CD4-positive, CD25-positive, alpha-beta regulatory T cell (primary cell): ENCODE results near the gene RPL15. TPM values are rescaled to one million over a fixed set of nuclear protein-coding genes. Genes with fewer than 3 reads are reported as not detected.
A peak's percentile ranks its signal among the peaks of the same experiment; 100 is the strongest.

Experiments used
- ATAC-seq, 2 donors: fragments of 150-1000 bp; cut with Tn5 transposase; one replicate each; pipeline ENCODE4 v1.10.0; 2021; ENCODE audit warnings: low read depth in 2 of 2, moderate number of reproducible peaks in 2 of 2, moderate library complexity in 1 of 2
- DNase-seq, 3 donors: peaks; one replicate each; pipeline versions ENCODE4 v3.0.0 to v3.0.0-alpha.2; 2012 to 2022; ENCODE audit warnings: mixed read lengths in 1 of 3
- H3K27ac ChIP-seq: one replicate; pipeline ENCODE4 v1.7.0; 2013; ENCODE audit warnings: mild to moderate bottlenecking, low read length; ENCODE audit not compliant: insufficient read depth, poor library complexity, severe bottlenecking
- H3K27me3 ChIP-seq: one replicate; pipeline ENCODE4 v1.7.0; 2013; ENCODE audit warnings: low read length; ENCODE audit not compliant: control insufficient read depth, insufficient read depth
- H3K36me3 ChIP-seq: one replicate; pipeline ENCODE4 v1.7.0; 2013; ENCODE audit warnings: mild to moderate bottlenecking, low read length, moderate library complexity; ENCODE audit not compliant: control insufficient read depth, insufficient read depth
- H3K4me1 ChIP-seq: 2 replicates; pipeline ENCODE4 v1.7.0; 2013; ENCODE audit warnings: mild to moderate bottlenecking, low read length; ENCODE audit not compliant: insufficient read depth, control insufficient read depth, poor library complexity, severe bottlenecking
- H3K4me3 ChIP-seq: one replicate; pipeline ENCODE4 v1.7.0; 2013; ENCODE audit warnings: low read depth, mild to moderate bottlenecking, low read length, moderate library complexity
- H3K9me3 ChIP-seq, 2 experiments: 1 replicate in 1 of 2; 2 replicates in 1 of 2; pipeline ENCODE4 v1.7.0; 2013; ENCODE audit warnings: low read length in 2 of 2, mild to moderate bottlenecking in 1 of 2, moderate library complexity in 1 of 2; ENCODE audit not compliant: control insufficient read depth in 2 of 2
- H3K27ac Mint-ChIP-seq, 3 donors: one replicate each; pipeline ENCODE4 v1.8.0; 2020 to 2022; ENCODE audit warnings: mild to moderate bottlenecking in 3 of 3, mixed read lengths in 3 of 3, moderate library complexity in 2 of 3
- H3K27me3 Mint-ChIP-seq: one replicate; pipeline ENCODE4 v1.8.0; 2022; ENCODE audit warnings: mild to moderate bottlenecking, mixed read lengths
- H3K36me3 Mint-ChIP-seq: one replicate; pipeline ENCODE4 v1.8.0; 2020; ENCODE audit warnings: mixed read lengths
- H3K4me1 Mint-ChIP-seq, 4 donors: one replicate each; pipeline ENCODE4 v1.8.0; 2020 to 2022; ENCODE audit warnings: mixed read lengths in 4 of 4, mild to moderate bottlenecking in 1 of 4
- H3K4me3 Mint-ChIP-seq, 4 donors: one replicate each; pipeline ENCODE4 v1.8.0; 2020 to 2022; ENCODE audit warnings: mild to moderate bottlenecking in 4 of 4, mixed read lengths in 4 of 4, moderate library complexity in 3 of 4
- H3K9me3 Mint-ChIP-seq, 7 donors: one replicate each; pipeline ENCODE4 v1.8.0; 2020 to 2022; ENCODE audit warnings: mixed read lengths in 7 of 7, mild to moderate bottlenecking in 3 of 7, moderate library complexity in 2 of 7
- polyA plus RNA-seq, 4 donors: library from polyadenylated mRNA; unstranded; fragments of 300-500 nt; fragmentation: Illumina TruSeq; gene quantifications; one replicate each; pipeline ENCODE4 v1.2.3, GENCODE V29; 2021
- total RNA-seq: library from RNA; stranded (reverse); gene quantifications from one replicate; pipeline ENCODE4 v1.2.3, GENCODE V29; 2022

Gene RPL15
- total and polyA plus RNA-seq, 5 donors from 2014 or later: 1,532 to 5,496 (median 4,030) TPM

GRCh38 chr3:23937296-23937695, 20.4 kb downstream of the RPL15 start:
- Mint-ChIP-seq H3K9me3 (no peaks in the 10 kb centered on the region), H3K36me3 (no peaks in the 10 kb centered on the region), H3K27me3 (peaks cover 43% of the 10 kb centered on the region), H3K27ac (peak overlapping the region in 1 of 3 donors; percentile 4), H3K4me3 (no peak overlapping the region), H3K4me1 (peaks cover 0 to 2% (median 0%) of the 10 kb centered on the region in 4 donors)
- DNase-seq (no peak), ATAC-seq (no peak)
- Histone ChIP-seq H3K4me3 (no peak overlapping the region), H3K9me3 (no peaks in the 10 kb centered on the region), H3K27me3 (no peaks in the 10 kb centered on the region), H3K4me1 (no peaks in the 10 kb centered on the region), H3K27ac (no peak overlapping the region), H3K36me3 (no peaks in the 10 kb centered on the region)

GRCh38 chr3:23938688-23939087, 21.8 kb downstream of the RPL15 start:
- Mint-ChIP-seq H3K36me3 (no peaks in the 10 kb centered on the region), H3K27ac (peak overlapping the region in 1 of 3 donors; percentile 23), H3K4me3 (no peak overlapping the region), H3K4me1 (peaks cover 0 to 5% (median 3%) of the 10 kb centered on the region in 4 donors), H3K9me3 (no peaks in the 10 kb centered on the region), H3K27me3 (peaks cover 42% of the 10 kb centered on the region)
- H3K9me3 ChIP-seq: no peaks in the 10 kb centered on the region
- no peaks in the 10 kb centered on the region for H3K27me3 ChIP-seq
- H3K27ac ChIP-seq: no peak overlapping the region
- no peaks in the 10 kb centered on the region for H3K36me3 ChIP-seq
- no peak for ATAC-seq
- H3K4me1 ChIP-seq: no peaks in the 10 kb centered on the region
- no peak overlapping the region for H3K4me3 ChIP-seq
- no peak for DNase-seq

- Mint-ChIP-seq H3K27me3 (peaks cover 42% of the 10 kb centered on the region), H3K27ac (no peak overlapping the region), H3K4me1 (peaks cover 5 to 12% (median 11%) of the 10 kb centered on the region in 4 donors), H3K36me3 (no peaks in the 10 kb centered on the region), H3K9me3 (no peaks in the 10 kb centered on the region), H3K4me3 (no peak overlapping the region)
- Histone ChIP-seq H3K27ac (no peak overlapping the region), H3K27me3 (no peaks in the 10 kb centered on the region), H3K4me3 (no peak overlapping the region), H3K4me1 (peaks cover 2% of the 10 kb centered on the region), H3K36me3 (no peaks in the 10 kb centered on the region), H3K9me3 (no peaks in the 10 kb centered on the region)
- no peak for ATAC-seq
- DNase-seq: no peak
Observed at GRCh38 chr3:23940775-23941174, 23.8 kb downstream of the RPL15 start.

GRCh38 chr3:23941440-23941839, 24.5 kb downstream of the RPL15 start:
- Histone ChIP-seq H3K36me3 (no peaks in the 10 kb centered on the region), H3K27ac (no peak overlapping the region), H3K4me1 (peaks cover 5% of the 10 kb centered on the region), H3K27me3 (no peaks in the 10 kb centered on the region), H3K4me3 (no peak overlapping the region), H3K9me3 (no peaks in the 10 kb centered on the region)
- Mint-ChIP-seq H3K4me1 (peaks cover 5 to 14% (median 11%) of the 10 kb centered on the region in 4 donors), H3K36me3 (no peaks in the 10 kb centered on the region), H3K9me3 (no peaks in the 10 kb centered on the region), H3K4me3 (peak overlapping the region in 1 of 4 donors; percentile 17), H3K27ac (no peak overlapping the region), H3K27me3 (peaks cover 42% of the 10 kb centered on the region)
- DNase-seq: no peak
- no peak for ATAC-seq

- H3K27ac ChIP-seq: no peak overlapping the region
- peak overlapping the region in 2 of 4 donors; percentile 3 to 68 for H3K4me3 Mint-ChIP-seq
- ATAC-seq (no peak), DNase-seq (no peak)
- H3K36me3 ChIP-seq: no peaks in the 10 kb centered on the region
- H3K27me3 ChIP-seq: no peaks in the 10 kb centered on the region
- no peak overlapping the region for H3K4me3 ChIP-seq
- peaks cover 4% of the 10 kb centered on the region for H3K36me3 Mint-ChIP-seq
- H3K9me3 Mint-ChIP-seq: no peaks in the 10 kb centered on the region
- peaks cover 40% of the 10 kb centered on the region for H3K27me3 Mint-ChIP-seq
- peaks cover 11 to 23% (median 13%) of the 10 kb centered on the region in 4 donors for H3K4me1 Mint-ChIP-seq
- H3K27ac Mint-ChIP-seq: no peak overlapping the region
- peaks cover 13% of the 10 kb centered on the region for H3K4me1 ChIP-seq
- H3K9me3 ChIP-seq: no peaks in the 10 kb centered on the region
Observed at GRCh38 chr3:23942546-23942945, 25.6 kb downstream of the RPL15 start.

GRCh38 chr3:23944007-23944783, 27.3 kb downstream of the RPL15 start:
- Mint-ChIP-seq H3K9me3 (no peaks in the 10 kb centered on the region), H3K4me3 (peak overlapping the region; percentile 82 to 91 (median 86)), H3K27me3 (peaks cover 29% of the 10 kb centered on the region), H3K4me1 (peaks cover 18 to 38% (median 24%) of the 10 kb centered on the region in 4 donors), H3K27ac (peak overlapping the region; percentile 85 to 94 (median 89)), H3K36me3 (peaks cover 8% of the 10 kb centered on the region)
- ATAC-seq (no peak), DNase-seq (peak in 2 of 3 donors; percentile 5 to 15)
- Histone ChIP-seq H3K36me3 (no peaks in the 10 kb centered on the region), H3K4me1 (peaks cover 19% of the 10 kb centered on the region), H3K4me3 (peak overlapping the region; percentile 72), H3K9me3 (no peaks in the 10 kb centered on the region), H3K27me3 (no peaks in the 10 kb centered on the region), H3K27ac (peak overlapping the region; percentile 93)

- Histone ChIP-seq H3K27me3 (no peaks in the 10 kb centered on the region), H3K36me3 (no peaks in the 10 kb centered on the region), H3K4me1 (peaks cover 27% of the 10 kb centered on the region), H3K27ac (peak within 1 kb of the TSS; percentile 93), H3K4me3 (peak within 1 kb of the TSS; percentile 85), H3K9me3 (no peaks in the 10 kb centered on the region)
- H3K4me1 Mint-ChIP-seq: peaks cover 27 to 46% (median 32%) of the 10 kb centered on the region in 4 donors
- peak within 1 kb of the TSS; percentile 86 to 94 (median 89) for H3K4me3 Mint-ChIP-seq
- no peaks in the 10 kb centered on the region for H3K9me3 Mint-ChIP-seq
- peak within 1 kb of the TSS; percentile 85 to 97 (median 94) for H3K27ac Mint-ChIP-seq
- H3K36me3 Mint-ChIP-seq: peaks cover 8% of the 10 kb centered on the region
- DNase-seq (peak; percentile 77 to 87 (median 78)), ATAC-seq (peak; percentile 54 to 59)
- H3K27me3 Mint-ChIP-seq: peaks cover 27% of the 10 kb centered on the region
Observed at GRCh38 chr3:23944861-23945662, 28.1 kb downstream of the RPL15 start, which contains the start of gene NR1D2. TSS of gene NR1D2 (plus strand) at chr3:23945286. CDS start at chr3:23945579, 293 bp downstream.
